Measurements from ENCODE around the gene FAM72B. TPM values are rescaled to one million over a fixed set of nuclear protein-coding genes. Genes with fewer than 3 reads are reported as not detected.
"Not testable (repeated sequence)": the region's sequence is repeated elsewhere in the genome, so short reads cannot be mapped to it uniquely, and the experiment has no call there.

Gene FAM72B
- total RNA-seq, 2 donors from 2014 or later: not detected

DNA sequence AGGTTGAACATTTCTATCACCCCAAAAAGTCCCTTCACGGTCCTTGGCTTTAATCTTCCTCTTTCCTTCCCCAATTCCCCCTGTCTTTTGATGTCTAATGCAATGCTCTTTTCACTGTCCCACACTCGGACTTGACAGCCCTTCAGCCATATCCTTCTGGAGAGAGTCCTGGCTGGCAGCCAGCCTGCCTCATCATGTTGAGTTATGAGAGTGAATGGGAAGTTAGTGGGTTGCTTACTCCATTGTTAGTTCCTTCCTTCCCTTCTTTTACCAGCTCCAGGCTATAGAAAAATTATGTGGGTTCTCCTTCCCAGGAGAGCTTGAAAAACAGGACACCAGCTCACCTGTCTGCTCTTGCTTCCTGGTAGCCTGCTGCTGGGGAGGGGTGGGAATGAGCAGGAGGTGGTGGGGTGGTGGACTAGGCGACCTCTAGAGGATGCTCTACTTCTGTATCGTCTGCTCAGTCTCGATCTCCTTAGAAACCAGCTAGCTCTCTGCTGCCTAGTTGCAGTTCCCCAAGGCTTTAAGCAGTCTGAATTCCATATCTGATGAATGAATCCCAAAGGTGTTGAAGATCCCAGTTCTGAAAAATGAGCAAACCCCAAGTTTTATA, 30.5 kb upstream of the FAM72B start:
- H3K27me3 ChIP-seq; H3K27ac ChIP-seq; H3K9me3 ChIP-seq; H3K4me1 ChIP-seq; H3K36me3 ChIP-seq (replicated peaks in 1 of 2; ENCODE audit: insufficient read depth in 1 of 2, low read depth in 2 of 2); H3K4me3 ChIP-seq; intact Hi-C loops (cut with DNase I): not testable (repeated sequence)
- ATAC-seq (peak; percentile 42), DNase-seq (peak in 3 of 4 donors; percentile 6 to 23 (median 22))
- WGBS, 2 donors: no CpG with 5 or more reads among the region's 5 CpGs

DNA sequence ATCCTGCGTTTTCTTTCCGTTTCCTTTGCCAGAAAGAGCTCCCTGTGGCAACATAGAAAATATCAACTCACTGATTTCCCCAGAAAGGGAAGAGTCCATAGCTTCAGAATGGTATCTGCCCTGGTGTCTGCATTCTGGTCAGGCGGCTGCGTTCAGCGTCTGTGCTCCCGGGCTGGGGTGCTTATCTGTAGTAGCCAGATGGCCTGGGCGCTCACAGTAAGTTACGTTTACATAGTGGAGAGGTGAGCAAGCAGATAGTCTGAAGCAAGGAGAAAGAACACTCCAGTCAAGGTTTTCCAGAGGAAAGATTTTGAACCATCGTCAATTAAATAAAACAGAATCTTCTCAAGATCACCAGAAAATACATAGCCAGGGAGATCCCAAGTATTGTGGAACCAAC, 29.4 kb upstream of the FAM72B start:
- H3K4me1 ChIP-seq; H3K27ac ChIP-seq; intact Hi-C loops (cut with DNase I); H3K36me3 ChIP-seq (replicated peaks in 1 of 2; ENCODE audit: insufficient read depth in 1 of 2, low read depth in 2 of 2); H3K4me3 ChIP-seq; H3K9me3 ChIP-seq; H3K27me3 ChIP-seq: not testable (repeated sequence)
- DNase-seq (peak; percentile 13 to 56 (median 41)), ATAC-seq (peak; percentile 47)
- 38 to 48% methylated on average over 3 of the region's 9 CpGs for WGBS, 2 donors

DNA sequence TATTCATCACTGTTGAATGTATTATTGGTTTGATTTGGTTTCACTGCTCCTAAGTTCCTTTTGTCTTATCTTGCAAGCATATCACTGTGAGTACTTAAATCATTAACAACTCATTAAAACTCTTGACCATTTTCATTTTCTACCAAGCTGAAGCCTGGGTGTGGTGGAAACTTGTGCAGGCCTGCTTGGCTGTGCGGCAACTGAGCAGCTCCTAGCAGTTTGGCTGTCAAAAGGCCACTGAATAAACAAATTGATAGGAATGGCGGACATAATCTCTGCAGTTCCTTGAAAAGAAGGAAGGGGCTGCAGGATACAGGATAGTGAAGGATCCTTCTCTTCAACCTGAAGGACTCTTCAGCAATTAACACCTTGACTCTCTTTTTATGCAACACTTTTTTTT, 26.6 kb upstream of the FAM72B start:
- H3K27me3 ChIP-seq; DNase-seq; H3K27ac ChIP-seq; H3K36me3 ChIP-seq (replicated peaks in 1 of 2; ENCODE audit: insufficient read depth in 1 of 2, low read depth in 2 of 2); intact Hi-C loops (cut with DNase I); H3K9me3 ChIP-seq; H3K4me3 ChIP-seq; ATAC-seq; H3K4me1 ChIP-seq: not testable (repeated sequence)
- 68 to 100% methylated on average over 1 to 2 of the region's 2 CpGs for WGBS, 2 donors

DNA sequence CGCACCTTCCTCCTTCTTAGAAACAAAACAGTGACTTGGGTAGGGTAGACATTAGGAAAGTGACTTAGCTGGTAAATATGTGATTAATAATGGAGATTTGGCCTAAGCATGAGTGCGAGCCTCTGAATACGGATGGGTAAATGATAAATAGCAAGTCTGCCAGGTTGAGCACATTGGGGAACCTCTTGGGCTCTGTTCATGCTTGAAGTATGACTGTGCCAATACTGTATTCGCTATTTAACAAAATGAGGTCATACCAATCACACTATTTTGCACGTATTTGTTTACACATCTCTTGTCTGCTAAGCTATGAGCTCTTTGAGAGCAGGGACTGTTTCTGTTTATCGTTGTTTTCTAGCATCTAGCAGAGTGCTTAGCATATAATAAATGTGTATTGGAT, 24.2 kb upstream of the FAM72B start:
- H3K36me3 ChIP-seq (replicated peaks in 1 of 2; ENCODE audit: insufficient read depth in 1 of 2, low read depth in 2 of 2); DNase-seq; H3K4me1 ChIP-seq; H3K9me3 ChIP-seq; ATAC-seq; H3K27ac ChIP-seq; H3K27me3 ChIP-seq; intact Hi-C loops (cut with DNase I); H3K4me3 ChIP-seq: not testable (repeated sequence)
- WGBS, 2 donors: 75 to 83% methylated on average over 5 of the region's 6 CpGs

DNA sequence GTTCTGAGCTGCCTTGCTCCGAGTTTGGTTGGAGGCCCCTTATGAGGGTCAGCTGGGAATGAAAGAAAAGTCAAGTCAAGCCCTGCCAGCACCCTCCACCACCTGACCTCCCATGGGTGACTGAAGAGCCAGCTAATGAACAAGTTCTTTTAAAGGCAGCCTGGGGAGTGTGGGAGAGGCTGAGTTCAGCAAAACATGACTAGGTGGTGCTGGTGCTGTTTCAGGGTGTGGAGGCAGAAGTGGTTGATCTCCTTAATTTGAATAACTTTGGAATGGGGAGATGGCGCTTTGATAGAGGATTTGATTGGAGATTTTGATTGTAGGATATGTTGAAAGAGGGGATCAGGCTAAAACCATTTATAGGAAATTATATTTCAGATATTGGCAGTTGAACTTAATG, 23.2 kb upstream of the FAM72B start:
- ATAC-seq; H3K9me3 ChIP-seq; H3K27ac ChIP-seq; DNase-seq; H3K27me3 ChIP-seq; H3K4me3 ChIP-seq; intact Hi-C loops (cut with DNase I); H3K4me1 ChIP-seq; H3K36me3 ChIP-seq (replicated peaks in 1 of 2; ENCODE audit: insufficient read depth in 1 of 2, low read depth in 2 of 2): not testable (repeated sequence)
- WGBS, 2 donors: 100% methylated on average over 1 to 2 of the region's 2 CpGs

DNA sequence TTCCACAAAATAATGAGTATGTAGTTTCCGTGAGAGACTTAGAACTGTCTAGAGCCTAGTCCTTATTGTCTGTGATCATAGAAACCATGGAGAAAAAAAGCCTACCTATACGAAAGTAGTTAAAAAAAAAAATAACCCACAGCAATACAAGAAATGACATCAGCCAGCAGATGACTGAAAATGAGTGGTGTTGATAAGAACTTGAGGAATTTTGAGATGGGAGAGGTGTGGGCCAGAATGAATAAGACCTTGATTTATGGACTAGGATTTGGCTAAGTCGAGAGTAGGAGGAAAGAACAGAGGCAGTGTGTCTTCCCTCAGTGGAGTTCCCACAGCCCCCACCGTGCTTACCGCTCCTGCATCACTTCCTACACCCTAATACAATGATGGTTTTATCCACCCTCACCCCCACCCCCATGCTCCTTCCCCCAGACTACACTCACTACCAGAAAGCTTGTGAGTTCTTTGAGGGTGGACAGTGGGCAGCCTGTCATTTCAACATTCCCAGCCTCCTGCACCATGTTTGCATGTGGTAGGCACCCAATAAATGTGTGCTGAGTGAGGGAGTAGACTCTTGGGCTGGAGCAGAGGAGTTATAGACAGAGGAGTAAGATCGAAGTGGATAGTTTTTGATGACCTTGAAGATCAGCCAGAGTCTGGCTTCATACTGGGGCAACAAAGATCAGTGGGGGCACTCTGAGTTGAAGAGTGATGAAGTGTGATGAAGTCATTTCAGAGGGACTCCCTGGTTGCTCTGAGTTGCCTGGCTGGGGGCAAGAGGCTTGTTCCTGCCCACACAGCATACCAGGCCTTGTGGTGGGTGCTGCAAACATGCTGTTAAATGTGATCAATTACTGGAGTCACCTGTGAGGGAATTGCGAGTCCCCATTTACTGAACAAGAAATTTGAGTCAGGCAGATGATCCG, 21.9 kb upstream of the FAM72B start:
- H3K9me3 ChIP-seq; H3K27me3 ChIP-seq; ATAC-seq; H3K27ac ChIP-seq; H3K36me3 ChIP-seq (replicated peaks in 1 of 2; ENCODE audit: insufficient read depth in 1 of 2, low read depth in 2 of 2); H3K4me3 ChIP-seq; H3K4me1 ChIP-seq; DNase-seq; intact Hi-C loops (cut with DNase I): not testable (repeated sequence)
- 65 to 69% methylated on average over 1 of the region's 8 CpGs for WGBS, 2 donors

DNA sequence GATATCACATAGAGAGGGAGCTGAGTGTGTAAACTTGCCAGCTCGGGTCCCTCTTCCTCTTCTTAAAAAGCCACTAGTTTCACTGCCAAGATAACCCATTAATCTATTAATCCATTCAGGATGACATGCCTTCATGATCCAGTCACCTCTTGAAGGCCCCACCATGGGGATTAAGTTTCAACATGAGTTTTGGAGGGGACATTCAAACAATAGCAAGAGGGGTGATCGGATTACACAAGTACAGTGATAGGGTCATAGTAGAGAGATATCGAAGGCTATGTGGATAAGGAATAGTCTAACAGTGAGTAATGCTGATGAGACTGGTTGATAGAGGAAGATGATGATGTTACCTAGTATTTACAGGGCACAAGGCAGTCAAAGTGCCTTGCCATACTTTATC, 18.8 kb upstream of the FAM72B start:
- H3K9me3 ChIP-seq; DNase-seq; H3K4me1 ChIP-seq; H3K36me3 ChIP-seq (replicated peaks in 1 of 2; ENCODE audit: insufficient read depth in 1 of 2, low read depth in 2 of 2); H3K27me3 ChIP-seq; ATAC-seq; H3K4me3 ChIP-seq; intact Hi-C loops (cut with DNase I); H3K27ac ChIP-seq: not testable (repeated sequence)
- WGBS, 2 donors: 66 to 69% methylated on average over 3 of the region's 3 CpGs

DNA sequence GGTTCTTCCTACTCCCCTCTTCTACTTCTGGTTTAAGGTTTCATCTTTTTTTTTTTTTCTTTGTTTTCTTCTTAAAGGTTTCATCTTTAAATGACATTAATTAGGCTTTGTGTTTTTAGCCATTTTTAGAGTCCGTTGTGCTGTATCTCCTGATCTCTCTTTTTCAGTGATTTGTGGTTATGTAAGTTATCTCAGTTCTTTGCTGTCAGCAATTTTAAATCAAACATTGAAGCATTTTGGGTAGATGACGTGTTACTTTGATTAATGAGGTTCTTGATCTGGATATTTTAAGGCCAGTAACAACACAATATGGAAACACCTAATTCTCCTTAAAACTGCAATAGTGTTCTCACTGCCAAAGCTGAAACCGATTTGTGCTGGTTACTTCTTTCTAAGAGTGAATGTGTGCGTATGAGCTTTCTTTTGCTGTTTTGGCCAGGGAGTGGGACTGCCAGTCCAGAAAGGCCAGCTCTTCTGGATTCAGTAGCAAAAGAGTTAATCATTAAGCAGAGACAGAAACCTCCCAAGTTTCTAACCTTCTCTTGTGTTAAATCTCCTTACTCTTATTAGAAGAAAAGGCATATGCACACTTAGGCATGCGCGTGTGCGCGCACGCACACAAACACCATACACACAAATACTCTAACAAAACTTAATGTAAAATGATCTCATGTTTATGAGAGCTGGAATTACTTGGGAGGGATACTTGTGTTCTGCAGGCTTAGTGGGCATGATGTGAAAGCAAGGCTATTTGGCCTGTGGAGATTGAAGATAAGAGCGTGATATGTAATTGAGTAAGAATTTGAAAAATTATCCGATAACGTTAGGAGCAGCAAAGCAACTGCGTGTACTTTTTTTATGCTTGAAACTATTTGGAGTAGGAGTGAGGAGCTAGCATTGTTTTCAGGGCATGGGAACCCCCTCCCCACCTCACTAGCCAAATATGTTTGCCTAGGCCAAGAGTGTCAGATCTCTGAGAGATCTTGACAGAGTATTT, 17.1 kb upstream of the FAM72B start:
- WGBS, 2 donors: 57% methylated on average over 9 of the region's 13 CpGs
- intact Hi-C loops (cut with DNase I); H3K9me3 ChIP-seq; H3K4me1 ChIP-seq; H3K27me3 ChIP-seq; H3K36me3 ChIP-seq (replicated peaks in 1 of 2; ENCODE audit: insufficient read depth in 1 of 2, low read depth in 2 of 2); H3K4me3 ChIP-seq: not testable (repeated sequence)
- H3K27ac ChIP-seq: peak overlapping the region in 3 of 4 donors; percentile 5 to 65 (median 64)
- ATAC-seq (peak; percentile 89), DNase-seq (peak in 1 of 4 donors; percentile 11)

DNA sequence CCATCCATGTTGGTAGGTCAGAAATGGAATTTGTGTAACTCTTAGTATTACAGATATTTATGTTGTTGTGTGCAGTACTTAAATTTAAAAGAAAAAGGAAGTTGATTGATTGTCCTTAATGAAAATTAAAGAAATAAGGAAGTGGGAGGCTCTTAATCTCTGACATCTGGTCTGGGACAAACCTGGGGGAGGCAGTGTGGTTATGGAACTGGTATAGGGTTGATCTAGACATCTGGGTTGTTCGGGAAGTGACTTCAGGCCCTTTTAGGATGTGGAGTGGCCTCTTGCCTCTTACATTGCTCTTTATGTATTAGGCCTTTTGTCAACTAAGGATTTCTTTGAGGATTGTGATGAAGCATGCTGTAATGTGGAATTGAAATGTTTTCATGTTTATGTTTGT, 16.1 kb upstream of the FAM72B start:
- no CpG with 5 or more reads among the region's 1 CpG for WGBS, 2 donors
- H3K36me3 ChIP-seq (replicated peaks in 1 of 2; ENCODE audit: insufficient read depth in 1 of 2, low read depth in 2 of 2); H3K4me1 ChIP-seq; H3K27me3 ChIP-seq; H3K9me3 ChIP-seq; ATAC-seq; DNase-seq; intact Hi-C loops (cut with DNase I); H3K4me3 ChIP-seq; H3K27ac ChIP-seq: not testable (repeated sequence)

DNA sequence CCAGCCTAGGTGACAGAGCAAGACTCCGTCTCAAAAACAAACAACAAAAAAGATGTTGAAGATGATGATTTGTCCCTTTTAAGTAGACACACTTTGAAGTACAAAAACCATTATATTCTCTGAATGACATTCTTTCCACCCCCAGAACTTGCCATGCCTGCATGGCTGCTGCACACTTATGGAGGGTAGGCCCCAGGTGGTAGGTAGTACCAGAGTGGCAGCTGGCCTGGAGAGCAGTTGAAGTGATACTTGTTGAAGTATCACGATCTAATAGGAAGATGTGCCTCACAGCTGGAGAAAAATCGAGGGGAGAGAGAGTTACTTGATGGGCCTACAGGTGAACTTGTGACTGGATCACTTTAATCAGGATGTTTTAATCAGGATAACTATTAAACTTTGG, 15.6 kb upstream of the FAM72B start:
- H3K36me3 ChIP-seq (replicated peaks in 1 of 2; ENCODE audit: insufficient read depth in 1 of 2, low read depth in 2 of 2); DNase-seq; H3K27me3 ChIP-seq; ATAC-seq; H3K4me1 ChIP-seq; H3K9me3 ChIP-seq; H3K27ac ChIP-seq; intact Hi-C loops (cut with DNase I); H3K4me3 ChIP-seq: not testable (repeated sequence)
- WGBS, 2 donors: 75 to 85% methylated on average over 1 of the region's 3 CpGs
